Measurements from ENCODE around the gene TSSK6.
A peak's percentile ranks its signal among the peaks of the same experiment; 100 is the strongest.

TSSK6 gene

DNA sequence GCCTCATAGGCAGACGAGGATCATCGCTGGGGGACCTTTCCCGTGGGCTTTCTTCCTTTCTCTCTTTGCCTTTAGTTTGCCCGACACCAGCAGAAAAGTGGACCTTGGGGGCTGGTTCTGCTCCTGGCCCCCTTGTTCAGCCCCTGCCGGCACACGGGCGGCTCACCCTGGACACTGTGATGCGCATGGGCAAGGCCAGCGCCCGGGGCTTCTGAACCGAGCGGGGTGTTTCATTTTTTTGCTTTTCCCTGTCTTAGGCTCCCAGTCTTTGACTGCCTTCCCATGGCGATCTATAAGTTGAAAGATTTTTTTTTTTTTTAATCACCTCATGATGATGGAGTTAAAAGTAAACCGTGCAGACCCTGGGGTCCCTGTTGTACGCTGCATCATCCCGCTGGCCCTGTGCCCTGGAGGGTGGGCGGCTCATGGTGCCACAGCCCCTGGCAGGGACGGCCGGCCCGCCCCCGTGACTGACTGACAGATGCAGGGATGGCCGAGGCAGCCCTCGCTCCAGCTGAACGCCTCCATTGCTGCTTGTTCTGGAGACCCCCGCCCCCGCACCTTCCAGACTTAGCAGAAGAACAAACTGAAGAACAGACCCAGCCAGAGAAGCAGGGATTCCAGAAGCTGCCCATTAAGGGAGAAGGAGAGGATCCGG is 9.6 kb downstream of the TSSK6 start:
- DNase-seq (ENCODE audit: low read depth) = no peak

DNA sequence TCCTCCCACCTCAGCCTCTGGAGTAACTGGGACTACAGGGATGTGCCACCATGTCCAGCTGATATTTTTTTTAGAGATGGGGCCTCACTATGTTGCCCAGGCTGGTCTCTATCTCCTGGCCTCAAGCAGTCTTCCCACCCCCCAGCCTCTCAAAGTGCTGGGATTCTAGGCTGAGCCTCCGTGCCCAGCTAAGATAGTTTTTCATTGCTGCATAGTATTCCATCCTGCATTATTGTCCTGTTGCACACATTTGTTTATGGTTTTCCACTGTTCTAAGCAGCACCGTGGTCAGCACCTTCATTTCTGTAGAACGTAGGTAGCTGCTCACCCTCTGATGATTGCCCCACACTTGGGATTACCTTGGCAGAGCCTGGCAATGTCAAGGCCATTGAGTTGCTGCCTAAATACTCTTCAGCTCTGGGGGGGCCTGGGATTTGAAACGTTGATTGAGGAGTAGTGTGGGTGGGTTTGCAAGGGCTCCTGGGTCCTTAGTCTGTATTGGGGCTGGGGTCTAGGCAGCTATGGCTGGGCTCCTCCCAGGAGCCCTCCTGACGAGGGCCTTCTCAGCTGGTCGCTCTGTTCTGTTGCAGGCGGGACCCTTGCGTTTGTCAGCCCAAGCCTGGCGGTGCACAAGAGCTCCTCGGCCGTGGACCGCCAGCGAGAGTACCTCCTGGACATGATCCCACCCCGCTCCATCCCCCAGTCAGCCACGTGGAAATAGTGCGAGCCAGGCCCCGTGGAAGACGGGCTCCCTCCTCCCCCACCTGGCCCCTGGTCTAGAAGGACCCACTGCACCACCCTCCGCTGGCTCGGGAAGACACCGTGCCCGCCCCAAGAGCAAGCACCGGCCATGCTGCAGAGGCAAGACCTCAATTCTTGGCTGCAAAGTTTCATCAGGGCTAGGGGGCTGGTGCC is 10.3 kb downstream of the TSSK6 start:
- no peak for DNase-seq (ENCODE audit: low read depth)

DNA sequence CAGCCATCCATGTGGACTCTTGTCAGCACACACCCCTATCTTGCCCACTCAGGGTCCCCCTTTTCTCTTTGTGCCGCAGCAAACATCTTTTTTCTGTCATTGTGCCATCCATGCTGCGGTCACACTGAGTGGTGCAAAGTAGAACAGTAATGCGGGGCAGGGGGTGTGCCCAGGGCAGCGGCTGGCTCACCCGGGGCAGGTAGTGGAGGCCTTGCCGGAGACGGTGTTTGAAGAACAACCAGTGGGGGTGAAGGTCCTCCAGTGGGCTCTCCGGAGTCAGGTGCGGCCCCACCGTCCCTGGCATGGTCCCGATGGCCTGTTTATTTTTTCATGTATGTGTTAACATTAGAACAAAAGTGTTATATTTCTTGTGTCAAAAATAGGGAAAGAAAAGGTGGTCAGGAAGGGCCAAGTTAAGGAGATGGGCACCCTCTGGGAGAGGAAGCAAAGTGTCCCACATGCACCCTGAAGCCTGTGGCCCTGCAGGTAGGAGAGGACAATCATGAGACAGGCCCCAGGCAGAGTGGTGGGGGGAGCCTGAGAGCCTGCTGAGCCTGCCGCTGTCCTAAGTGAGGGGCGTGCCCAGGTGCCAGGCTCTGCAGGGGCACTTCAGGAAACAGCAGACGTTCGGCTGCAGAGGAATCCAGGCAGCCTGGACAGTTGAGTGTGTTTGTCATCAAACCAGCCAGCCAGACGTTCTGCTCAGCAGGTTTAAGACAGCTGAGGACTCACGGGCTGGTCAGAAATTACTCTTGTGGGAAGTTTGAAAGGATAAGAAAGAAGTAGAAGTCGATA is 12.3 kb downstream of the TSSK6 start:
- DNase-seq (ENCODE audit: low read depth) = no peak

DNA sequence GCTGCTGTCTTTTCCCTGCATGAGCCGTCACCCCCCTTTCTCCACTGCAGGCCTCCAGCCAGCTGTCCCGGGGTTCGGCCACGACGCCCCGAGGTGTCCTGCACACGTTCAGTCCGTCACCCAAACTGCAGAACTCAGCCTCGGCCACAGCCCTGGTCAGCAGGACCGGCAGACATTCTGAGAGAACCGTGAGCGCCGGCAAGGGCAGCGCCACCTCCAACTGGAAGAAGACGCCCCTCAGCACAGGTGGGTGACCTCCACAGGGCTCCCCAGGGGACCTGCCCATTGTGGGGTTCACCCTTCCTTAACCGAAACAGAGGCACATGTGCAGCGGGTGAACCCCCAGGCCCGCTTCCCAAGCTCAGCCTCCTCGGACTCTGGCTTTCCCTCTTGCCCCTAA is 13.1 kb downstream of the TSSK6 start:
- DNase-seq (ENCODE audit: low read depth) = no peak

DNA sequence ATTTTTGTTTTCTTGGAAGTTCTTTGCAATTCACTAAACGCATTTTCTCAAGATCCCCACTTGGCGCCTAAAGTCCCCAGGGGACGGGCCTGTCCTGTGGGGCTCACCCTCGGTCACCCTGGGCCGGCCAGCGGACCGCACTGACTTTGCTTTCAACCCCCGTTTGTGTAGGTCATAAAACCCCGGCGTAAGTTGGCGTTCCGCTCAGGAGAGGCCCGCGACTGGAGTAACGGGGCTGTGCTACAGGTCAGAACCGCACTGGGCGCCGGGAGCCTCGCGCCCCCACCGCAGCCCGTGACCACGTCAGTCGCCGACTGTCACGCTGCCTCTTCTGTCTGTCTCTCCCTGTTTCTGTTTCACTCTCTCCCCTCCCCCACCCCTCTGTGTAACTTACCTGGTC is 13.6 kb downstream of the TSSK6 start:
- DNase-seq (ENCODE audit: low read depth) = no peak

DNA sequence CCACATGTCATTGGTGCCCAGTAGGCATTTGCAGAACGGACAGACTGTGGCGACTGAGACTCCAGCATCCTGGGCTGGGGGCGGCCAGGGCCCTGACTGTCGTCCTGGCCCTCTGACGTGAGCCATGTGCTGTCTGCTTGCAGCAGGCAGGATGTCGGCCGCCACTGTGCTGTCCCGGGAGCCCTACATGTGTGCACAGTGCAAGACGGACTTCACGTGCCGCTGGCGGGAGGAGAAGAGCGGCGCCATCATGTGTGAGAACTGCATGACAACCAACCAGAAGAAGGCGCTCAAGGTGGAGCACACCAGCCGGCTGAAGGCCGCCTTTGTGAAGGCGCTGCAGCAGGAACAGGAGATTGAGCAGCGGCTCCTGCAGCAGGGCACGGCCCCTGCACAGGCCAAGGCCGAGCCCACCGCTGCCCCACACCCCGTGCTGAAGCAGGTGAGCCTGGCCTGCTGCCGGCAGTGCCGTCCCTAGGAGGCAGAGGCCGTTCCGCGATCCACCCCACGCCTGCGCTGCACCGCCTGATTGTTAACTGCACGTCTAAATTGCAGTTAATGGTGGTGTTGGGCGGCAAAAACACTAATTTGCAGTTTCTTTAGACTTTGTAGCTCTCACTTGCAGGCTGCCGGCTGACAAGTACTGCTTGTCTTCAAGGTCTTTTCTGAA is 14.2 kb downstream of the TSSK6 start:
- no peak for DNase-seq (ENCODE audit: low read depth)

DNA sequence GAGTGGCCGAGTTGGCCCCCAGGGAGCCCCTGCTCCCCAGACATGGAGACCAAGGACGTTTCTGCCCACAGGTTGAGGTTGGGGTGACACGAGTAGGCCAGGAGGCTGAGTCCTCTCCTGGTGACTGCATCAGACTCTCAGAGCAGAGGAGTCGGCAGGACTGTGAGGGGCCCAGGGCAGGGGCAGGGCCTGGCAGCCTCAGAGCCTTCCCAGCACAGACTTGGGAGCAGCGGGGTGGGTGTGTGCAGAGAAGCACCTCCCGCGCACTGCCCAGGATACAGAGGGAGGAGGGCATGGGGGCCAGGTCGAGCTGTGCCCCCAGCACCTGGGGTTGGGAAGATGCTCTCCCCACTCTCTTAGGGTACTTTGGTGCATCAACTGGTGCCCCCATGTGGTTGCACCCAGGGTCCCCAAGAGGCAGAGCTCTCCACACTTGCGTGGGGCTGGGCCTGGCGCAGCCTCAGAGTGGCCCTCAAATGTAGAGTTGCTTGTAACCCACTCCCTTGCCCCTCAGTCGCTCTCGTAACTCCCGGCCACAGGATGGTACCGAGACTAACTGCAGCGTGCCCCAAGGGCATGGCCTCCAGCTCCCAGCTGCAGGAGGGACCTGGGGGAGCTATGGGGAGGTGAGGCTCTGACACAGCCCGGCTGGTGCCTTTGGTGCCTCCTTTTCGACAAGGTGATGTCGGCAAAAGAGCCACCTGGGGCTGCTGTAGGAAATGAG is 15.9 kb downstream of the TSSK6 start:
- DNase-seq (ENCODE audit: low read depth) = no peak

DNA sequence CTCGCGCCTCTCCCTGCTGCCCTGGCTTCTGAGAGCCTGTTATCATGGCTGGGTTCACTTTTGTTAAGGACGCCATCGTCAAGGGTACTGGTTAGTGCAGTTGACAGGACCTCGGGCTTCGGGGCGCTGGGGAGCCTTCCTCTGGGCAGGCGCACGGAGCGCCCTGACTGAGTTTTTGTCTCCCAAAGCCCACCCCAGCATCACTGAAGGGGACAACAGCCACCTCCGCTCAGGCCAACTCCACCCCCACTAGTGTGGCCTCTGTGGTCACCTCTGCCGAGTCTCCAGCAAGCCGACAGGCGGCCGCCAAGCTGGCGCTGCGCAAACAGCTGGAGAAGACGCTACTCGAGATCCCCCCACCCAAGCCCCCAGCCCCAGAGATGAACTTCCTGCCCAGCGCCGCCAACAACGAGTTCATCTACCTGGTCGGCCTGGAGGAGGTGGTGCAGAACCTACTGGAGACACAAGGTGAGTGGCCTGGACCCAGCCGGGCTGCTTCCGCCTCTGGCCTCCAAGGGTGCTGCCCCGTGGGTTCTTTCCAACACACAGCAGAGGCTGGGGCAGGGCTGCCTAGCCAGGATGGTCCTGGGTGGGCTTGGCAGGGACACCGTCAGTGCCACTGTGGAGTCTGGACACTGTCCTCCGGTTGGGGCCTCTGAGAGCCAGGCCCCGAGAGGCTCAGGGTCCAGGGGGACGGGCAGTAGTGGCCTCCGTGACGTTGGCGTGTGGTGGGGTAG is 16.9 kb downstream of the TSSK6 start:
- DNase-seq (ENCODE audit: low read depth) = no peak

DNA sequence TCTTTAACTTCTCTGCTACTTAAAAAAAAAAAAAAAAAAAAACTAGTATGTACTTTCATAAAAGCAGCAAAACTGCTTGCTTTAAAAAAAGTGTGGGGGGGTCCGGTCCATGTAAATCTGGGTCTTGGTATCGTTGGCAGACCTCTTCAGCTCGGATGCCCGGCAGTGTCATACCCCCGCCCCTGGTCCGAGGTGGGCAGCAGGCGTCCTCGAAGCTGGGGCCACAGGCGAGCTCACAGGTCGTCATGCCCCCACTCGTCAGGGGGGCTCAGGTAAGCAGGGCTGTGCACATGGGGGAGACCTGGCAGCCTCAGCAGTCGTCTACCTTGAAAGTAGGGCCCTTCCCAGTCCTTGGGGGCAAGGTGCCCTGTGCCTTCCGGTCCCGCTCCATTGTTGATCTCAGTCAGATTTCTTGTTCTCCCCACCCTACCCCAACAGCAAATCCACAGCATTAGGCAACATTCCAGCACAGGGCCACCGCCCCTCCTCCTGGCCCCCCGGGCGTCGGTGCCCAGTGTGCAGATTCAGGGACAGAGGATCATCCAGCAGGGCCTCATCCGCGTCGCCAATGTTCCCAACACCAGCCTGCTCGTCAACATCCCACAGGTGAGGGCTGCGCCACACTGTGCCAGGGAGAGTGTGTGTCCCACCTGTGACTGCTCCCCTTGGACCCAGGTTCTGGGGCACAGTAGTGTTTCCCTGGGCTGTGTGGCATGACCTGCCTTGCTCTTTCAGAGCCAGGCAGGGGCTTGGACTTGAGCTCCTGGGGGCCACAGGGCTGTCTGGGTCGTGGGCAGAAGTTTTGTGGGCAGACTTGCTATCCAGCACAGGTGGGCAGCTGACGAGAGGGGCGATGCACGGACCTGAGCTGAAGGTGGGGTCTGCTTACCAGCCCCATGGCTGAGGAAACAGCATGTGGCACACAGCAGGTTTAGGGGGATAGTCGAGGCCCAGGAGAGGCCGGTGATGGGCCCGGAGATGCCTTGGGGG is 19.4 kb downstream of the TSSK6 start:
- DNase-seq (ENCODE audit: low read depth) = no peak

DNA sequence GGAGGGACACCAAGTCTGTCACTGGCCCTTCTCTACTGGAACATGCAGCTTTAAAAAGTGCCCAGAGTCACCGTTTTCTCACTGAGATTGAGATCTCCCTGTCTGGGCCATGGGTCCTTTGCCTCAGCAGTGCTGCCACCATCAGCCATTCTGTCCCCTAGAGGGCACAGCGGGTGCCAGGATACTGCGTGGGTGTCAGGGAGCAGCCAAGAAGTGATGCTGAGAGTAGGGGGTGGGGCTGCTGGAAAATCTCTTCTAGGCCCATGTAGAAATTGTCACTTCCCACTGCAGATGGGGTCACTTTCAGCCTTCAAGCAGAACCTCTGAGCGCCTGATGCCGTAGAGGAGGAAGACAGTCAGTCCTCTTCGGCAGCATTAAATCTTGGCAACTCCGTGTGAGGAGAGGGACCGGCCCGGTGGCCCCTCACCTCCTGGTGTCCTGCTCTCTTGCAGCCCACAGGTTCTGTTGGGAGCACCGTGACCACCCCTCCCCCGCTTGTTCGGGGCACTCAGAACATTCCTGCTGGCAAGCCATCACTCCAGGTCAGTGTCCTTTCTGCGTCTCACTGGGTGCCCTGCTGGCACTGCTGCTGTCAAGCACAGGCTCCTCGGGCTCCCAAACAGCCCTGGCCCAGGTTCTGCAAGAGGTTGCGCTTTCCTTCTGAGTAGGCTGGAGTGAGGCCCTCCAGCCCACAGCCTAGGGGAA is 21.4 kb downstream of the TSSK6 start:
- no peak for DNase-seq (ENCODE audit: low read depth)

DNA sequence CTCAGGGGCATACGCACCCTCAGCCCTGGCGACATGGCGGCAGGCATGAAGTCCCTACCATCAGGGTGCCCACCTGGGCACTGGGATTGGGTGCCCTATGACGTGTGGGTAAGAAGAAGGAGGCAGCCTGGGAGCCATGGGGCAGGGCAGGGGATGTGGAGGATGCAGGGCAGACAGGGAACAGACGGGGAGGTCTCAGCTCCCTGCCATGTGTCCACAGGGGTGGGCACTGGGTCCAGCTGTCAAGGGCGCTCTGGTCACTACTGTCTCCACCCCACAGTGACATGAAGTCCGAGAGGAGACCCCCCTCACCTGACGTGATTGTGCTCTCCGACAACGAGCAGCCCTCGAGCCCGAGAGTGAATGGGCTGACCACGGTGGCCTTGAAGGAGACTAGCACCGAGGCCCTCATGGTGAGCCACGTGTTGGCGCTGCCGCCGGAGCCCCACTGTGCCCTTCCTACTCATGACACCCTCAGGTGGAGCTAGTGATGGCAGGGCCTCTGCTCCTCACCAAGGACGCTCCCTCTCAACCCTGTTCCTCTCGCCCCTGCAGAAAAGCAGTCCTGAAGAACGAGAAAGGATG is 23.2 kb downstream of the TSSK6 start:
- no peak for DNase-seq (ENCODE audit: low read depth)

DNA sequence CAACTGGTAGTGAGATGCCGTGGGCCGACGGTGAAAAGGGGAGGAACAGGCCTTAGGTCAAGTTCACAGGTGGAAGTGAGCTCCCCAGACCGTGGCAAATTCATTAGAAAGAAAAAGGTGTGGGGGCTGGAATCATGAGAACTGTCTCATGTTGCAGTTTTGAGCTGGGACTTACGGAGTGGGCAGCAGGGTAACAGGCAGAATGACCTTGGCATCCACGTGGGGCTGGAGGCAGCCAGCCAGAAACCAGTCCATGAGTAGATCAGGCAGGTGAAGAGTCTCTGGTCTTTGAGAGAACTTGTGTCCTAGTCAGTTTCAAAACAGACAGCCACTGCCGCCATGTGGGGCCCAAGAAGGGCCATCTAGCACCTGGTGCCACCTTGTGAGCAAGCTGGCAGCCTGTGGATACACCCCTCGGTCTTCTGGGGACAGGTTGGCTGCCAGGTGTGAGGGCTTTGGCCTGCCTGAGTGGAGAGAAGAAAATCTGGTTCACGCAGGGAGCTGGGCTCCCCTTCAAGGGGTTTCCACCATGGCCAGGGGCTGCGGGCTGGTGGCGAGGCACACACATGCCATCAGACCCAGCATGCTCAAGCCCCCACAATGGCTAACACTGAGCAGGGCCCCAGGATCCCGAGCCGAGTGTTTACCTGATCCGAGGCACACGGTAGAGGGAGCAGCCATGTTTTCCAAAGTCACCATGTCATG is 23.9 kb downstream of the TSSK6 start:
- no peak for DNase-seq (ENCODE audit: low read depth)

DNA sequence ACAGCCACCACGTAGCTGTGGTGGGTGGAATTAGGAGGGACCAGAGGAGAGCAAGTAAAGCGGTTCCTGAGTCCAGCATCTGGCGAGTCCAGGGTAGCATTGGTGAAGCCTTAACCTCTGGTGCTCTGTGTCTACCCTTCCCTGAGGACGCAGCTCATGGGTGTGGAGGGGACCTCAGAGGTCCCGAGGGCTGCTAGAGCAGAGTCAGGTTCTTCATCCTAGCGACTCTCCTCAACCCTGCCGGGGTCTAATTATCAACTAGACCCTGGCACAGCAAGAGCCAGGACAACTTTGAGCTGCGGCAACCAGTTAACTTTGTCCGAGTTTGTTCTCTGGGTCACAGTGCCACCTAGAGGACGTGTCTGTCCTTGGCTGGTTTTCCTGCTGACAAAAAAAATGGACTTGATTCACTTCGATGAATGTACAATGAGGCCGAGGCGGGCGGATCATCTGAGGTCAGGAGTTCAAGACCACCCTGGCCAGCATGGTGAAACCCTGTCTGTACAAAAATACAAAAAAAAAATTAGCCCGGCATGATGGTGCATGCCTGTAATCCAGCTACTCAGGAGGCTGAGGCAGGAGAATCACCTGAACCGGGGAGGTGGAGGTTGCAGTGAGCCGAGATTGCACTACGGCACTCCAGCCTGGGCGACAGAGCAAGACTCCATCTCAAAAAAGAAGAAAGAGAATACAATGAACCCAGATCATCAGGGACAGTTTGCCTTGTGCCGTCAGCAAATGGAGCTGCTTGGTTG is 25.0 kb downstream of the TSSK6 start:
- DNase-seq (ENCODE audit: low read depth) = peak; percentile 87

DNA sequence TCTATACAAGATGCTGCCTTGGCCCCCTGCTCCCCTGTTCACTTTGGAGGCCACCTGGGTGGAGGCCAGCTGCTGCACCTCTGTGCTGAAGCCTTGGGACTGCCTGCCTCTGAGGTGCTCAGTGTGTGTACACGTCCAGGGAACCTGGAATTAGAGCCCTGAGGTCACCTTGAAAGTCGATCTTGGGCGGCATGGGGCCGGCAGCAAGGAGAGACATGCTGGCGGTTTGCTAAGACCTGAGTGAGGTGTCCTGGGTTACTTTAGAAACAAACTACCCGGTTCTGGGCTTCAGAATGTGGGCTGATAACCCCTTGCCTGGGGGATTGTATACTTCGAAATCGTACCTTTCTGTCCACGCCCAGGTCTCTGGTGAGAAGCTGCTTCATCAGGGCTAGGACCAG is 25.5 kb downstream of the TSSK6 start:
- DNase-seq (ENCODE audit: low read depth) = no peak

DNA sequence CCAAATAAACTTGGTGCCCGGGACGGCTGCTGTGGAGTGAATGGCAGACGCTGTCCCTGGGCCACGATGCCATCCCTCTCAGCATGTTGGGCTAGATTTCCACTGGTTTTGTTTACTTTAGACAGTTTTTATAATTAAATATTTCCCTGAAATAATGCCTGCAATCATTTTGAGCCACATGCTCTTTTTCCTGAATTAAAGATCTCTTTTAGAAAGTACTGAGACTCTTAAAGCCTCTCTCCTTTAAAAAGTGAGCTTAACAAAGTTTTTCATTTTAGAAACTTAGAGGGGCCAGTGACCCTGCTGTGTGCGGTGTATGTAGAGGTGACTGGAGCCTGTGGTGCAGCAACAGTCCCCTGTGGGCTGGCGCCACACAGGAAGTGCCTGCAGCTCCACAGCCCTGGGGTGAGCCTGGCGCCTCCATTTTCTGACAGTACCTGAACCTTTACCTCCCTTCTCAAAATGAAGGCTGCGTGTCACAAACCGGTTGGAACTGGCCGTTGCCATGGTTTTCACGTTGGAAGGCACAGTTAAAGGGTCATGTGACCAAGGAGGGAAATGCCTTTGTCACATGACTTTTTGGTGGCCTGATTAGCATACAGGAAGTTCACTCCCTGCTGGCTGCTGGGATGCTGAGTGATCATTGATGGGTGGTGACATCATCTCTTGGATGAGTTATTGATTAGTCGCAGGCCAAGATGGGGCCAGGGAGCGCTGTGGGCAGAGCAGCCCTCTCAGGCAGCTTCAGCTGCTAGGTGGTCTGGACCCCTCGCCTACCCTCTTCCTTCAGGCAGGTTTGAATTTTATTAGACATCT is 26.3 kb downstream of the TSSK6 start:
- peak; percentile 99 for DNase-seq (ENCODE audit: low read depth)
